ENCODE data around the gene DRAXIN. TPM values are rescaled to one million over a fixed set of nuclear protein-coding genes. Genes with fewer than 3 reads are reported as not detected.

The DRAXIN gene
- total RNA-seq, 4 donors from 2014 or later, result 0.08 to 0.16 (median 0.12) TPM; not detected in 1

- no peak for TF ChIP-seq POLR2AphosphoS5 (IDR thresholded peaks at IDR 0.05)
- TF ChIP-seq EP300 (IDR thresholded peaks at IDR 0.05), result no peak
- TF ChIP-seq CTCF (IDR thresholded peaks at IDR 0.05), result no peak
- TF ChIP-seq POLR2A (IDR thresholded peaks at IDR 0.05), result no peak
- ATAC-seq, result no peak
- no peak overlapping the region for H3K4me3 ChIP-seq
- 75 to 86% methylated on average over 3 to 6 of the region's 6 CpGs for WGBS, 2 donors (ENCODE audit: low coverage in 1 of 2)
- no peak overlapping the region for H3K27ac ChIP-seq
- no peaks in the 10 kb centered on the region for H3K9me3 ChIP-seq
- H3K36me3 ChIP-seq, result peaks cover 0 to 65% of the 10 kb centered on the region in 2 donors
- peaks cover 5 to 25% (median 9%) of the 10 kb centered on the region in 3 donors for H3K4me1 ChIP-seq
- H3K27me3 ChIP-seq, result no peaks in the 10 kb centered on the region
Measured at GRCh38 chr1:11657654-11658053, 33.9 kb upstream of the DRAXIN start.

GRCh38 chr1:11658542-11658941 lies 33.0 kb upstream of the DRAXIN start:
- TF ChIP-seq EP300 (IDR thresholded peaks at IDR 0.05), result no peak
- no peak for TF ChIP-seq POLR2A (IDR thresholded peaks at IDR 0.05)
- no peak for TF ChIP-seq POLR2AphosphoS5 (IDR thresholded peaks at IDR 0.05)
- no peak for TF ChIP-seq CTCF (IDR thresholded peaks at IDR 0.05)
- Histone ChIP-seq H3K4me3 (no peak overlapping the region), H3K27ac (no peak overlapping the region), H3K27me3 (no peaks in the 10 kb centered on the region), H3K36me3 (peaks cover 0 to 66% of the 10 kb centered on the region in 2 donors), H3K9me3 (no peaks in the 10 kb centered on the region), H3K4me1 (peaks cover 5 to 23% (median 9%) of the 10 kb centered on the region in 3 donors)
- ATAC-seq, result no peak
- whole genome bisulfite sequencing, 2 donors (ENCODE audit: low coverage in 1 of 2), result 80% methylated on average over 2 of the region's 23 CpGs; no CpG with 5 or more reads in 1 of the 2 donors

- Histone ChIP-seq H3K36me3 (peaks cover 0 to 66% of the 10 kb centered on the region in 2 donors), H3K27me3 (no peaks in the 10 kb centered on the region), H3K4me3 (no peak overlapping the region), H3K4me1 (peaks cover 5 to 21% (median 13%) of the 10 kb centered on the region in 3 donors), H3K9me3 (no peaks in the 10 kb centered on the region), H3K27ac (no peak overlapping the region)
- TF ChIP-seq CTCF (IDR thresholded peaks at IDR 0.05) (no peak), POLR2A (IDR thresholded peaks at IDR 0.05) (no peak), POLR2AphosphoS5 (IDR thresholded peaks at IDR 0.05) (no peak), EP300 (IDR thresholded peaks at IDR 0.05) (no peak)
- WGBS, 2 donors (ENCODE audit: low coverage in 1 of 2), result 74 to 85% methylated on average over 4 of the region's 4 CpGs
- ATAC-seq, result no peak
Measured at GRCh38 chr1:11659748-11660147, 31.8 kb upstream of the DRAXIN start.

GRCh38 chr1:11661103-11661502 lies 30.4 kb upstream of the DRAXIN start:
- Histone ChIP-seq H3K4me1 (peaks cover 0 to 16% (median 4%) of the 10 kb centered on the region in 3 donors), H3K36me3 (peaks cover 0 to 63% of the 10 kb centered on the region in 2 donors), H3K4me3 (no peak overlapping the region), H3K27ac (no peak overlapping the region), H3K9me3 (no peaks in the 10 kb centered on the region), H3K27me3 (no peaks in the 10 kb centered on the region)
- no peak for ATAC-seq
- TF ChIP-seq EP300 (IDR thresholded peaks at IDR 0.05) (no peak), POLR2A (IDR thresholded peaks at IDR 0.05) (no peak), CTCF (IDR thresholded peaks at IDR 0.05) (no peak), POLR2AphosphoS5 (IDR thresholded peaks at IDR 0.05) (no peak)
- 86% methylated on average over 5 of the region's 17 CpGs; no CpG with 5 or more reads in 1 of the 2 donors for WGBS, 2 donors (ENCODE audit: low coverage in 1 of 2)

GRCh38 chr1:11664336-11665065 lies 27.0 kb upstream of the DRAXIN start:
- WGBS, 2 donors (ENCODE audit: low coverage in 1 of 2), result 0% methylated on average over 6 of the region's 66 CpGs; no CpG with 5 or more reads in 1 of the 2 donors
- no peaks in the 10 kb centered on the region for H3K27me3 ChIP-seq
- peak in 1 of 4 experiments; percentile 2 for TF ChIP-seq CTCF (IDR thresholded peaks at IDR 0.05)
- no peak for TF ChIP-seq POLR2AphosphoS5 (IDR thresholded peaks at IDR 0.05)
- peak in 1 of 2 donors; percentile 11 for TF ChIP-seq POLR2A (IDR thresholded peaks at IDR 0.05)
- TF ChIP-seq EP300 (IDR thresholded peaks at IDR 0.05), result no peak
- peak overlapping the region; percentile 57 to 94 (median 90) for H3K27ac ChIP-seq
- ATAC-seq, result peak; percentile 52
- no peaks in the 10 kb centered on the region for H3K9me3 ChIP-seq
- H3K4me3 ChIP-seq, result peak overlapping the region; percentile 56 to 81
- peaks cover 0 to 42% of the 10 kb centered on the region in 2 donors for H3K36me3 ChIP-seq
- peaks cover 0 to 16% (median 4%) of the 10 kb centered on the region in 3 donors for H3K4me1 ChIP-seq
